NCI-H2196 treated with DMSO at 0.1 percent for 48 hours (cell line): ENCODE data around the gene CADM1.

Experiments used
- DNase-seq: peaks from one replicate; lab custom pipeline; 2025; ENCODE audit not compliant: unreplicated experiment; lab: John Stamatoyannopoulos, UW

Gene CADM1

GRCh38 chr11:115290893-115291292 is 213.3 kb downstream of the CADM1 start:
- DNase-seq, result peak; percentile 55

GRCh38 chr11:115290479-115290878 is 213.7 kb downstream of the CADM1 start:
- DNase-seq, result peak; percentile 19

GRCh38 chr11:115287266-115287665 is 216.9 kb downstream of the CADM1 start:
- no peak for DNase-seq

- DNase-seq, result no peak
These were observed 217.6 kb downstream of the CADM1 start for GRCh38 chr11:115286614-115287013.

- no peak for DNase-seq
These were observed 219.4 kb downstream of the CADM1 start for GRCh38 chr11:115284773-115285172.

GRCh38 chr11:115282923-115283322 is 221.3 kb downstream of the CADM1 start:
- no peak for DNase-seq

GRCh38 chr11:115280775-115281174 is 223.4 kb downstream of the CADM1 start:
- no peak for DNase-seq

- DNase-seq, result no peak
These were observed 224.1 kb downstream of the CADM1 start for GRCh38 chr11:115279813-115280761.

- DNase-seq, result no peak
These were observed 227.4 kb downstream of the CADM1 start for GRCh38 chr11:115276799-115277198.

- DNase-seq, result no peak
These were observed 228.0 kb downstream of the CADM1 start for GRCh38 chr11:115276191-115276590.

GRCh38 chr11:115275045-115275444 is 229.2 kb downstream of the CADM1 start:
- no peak for DNase-seq

- no peak for DNase-seq
These were observed 231.3 kb downstream of the CADM1 start for GRCh38 chr11:115272925-115273324.

GRCh38 chr11:115271643-115272042 is 232.6 kb downstream of the CADM1 start:
- DNase-seq, result no peak

- DNase-seq, result no peak
These were observed 234.8 kb downstream of the CADM1 start for GRCh38 chr11:115269191-115269950.

GRCh38 chr11:115267871-115268270 is 236.3 kb downstream of the CADM1 start:
- no peak for DNase-seq

GRCh38 chr11:115267238-115267781 is 236.9 kb downstream of the CADM1 start:
- no peak for DNase-seq

- no peak for DNase-seq
These were observed 238.1 kb downstream of the CADM1 start for GRCh38 chr11:115266066-115266639.

GRCh38 chr11:115263799-115264656 is 240.2 kb downstream of the CADM1 start:
- no peak for DNase-seq

- no peak for DNase-seq
These were observed 246.0 kb downstream of the CADM1 start for GRCh38 chr11:115258216-115258615.

GRCh38 chr11:115257678-115258077 is 246.5 kb downstream of the CADM1 start:
- no peak for DNase-seq
